PC-9 (cell line): Measurements from ENCODE around the gene TMEM115.

Experiments
- CTCF ChIP-seq: fragments of 200-600 bp; sonication (generic); conservative IDR thresholded peaks from 2 replicates; pipeline ENCODE4 v1.6.1; 2017; ENCODE audit warnings: mixed run types, antibody characterized with exemption, mild to moderate bottlenecking, moderate library complexity
- EZH2 ChIP-seq: fragments of 200-600 bp; sonication (generic); IDR thresholded peaks from 2 replicates; pipeline ENCODE4 v1.8.0; 2017; ENCODE audit warnings: antibody characterized with exemption, low read depth

- no peak for TF ChIP-seq CTCF
- no peak for TF ChIP-seq EZH2
Measured at GRCh38 chr3:50350213-50350526, 9.2 kb downstream of the TMEM115 start.
